ENCODE data around the gene FRMD3.

FRMD3 gene

GRCh38 chr9:83406921-83407320 is 131.3 kb downstream of the FRMD3 start:
- TF ChIP-seq CTCF (IDR thresholded peaks at IDR 0.05; ENCODE audit: extremely low read depth, missing control alignments), result no peak
- DNase-seq (ENCODE audit: low spot score), result no peak

- no peak for DNase-seq (ENCODE audit: low spot score)
- no peak for TF ChIP-seq CTCF (IDR thresholded peaks at IDR 0.05; ENCODE audit: extremely low read depth, missing control alignments)
Measured at GRCh38 chr9:83405759-83406158, 132.4 kb downstream of the FRMD3 start.

- DNase-seq (ENCODE audit: low spot score), result no peak
- no peak for TF ChIP-seq CTCF (IDR thresholded peaks at IDR 0.05; ENCODE audit: extremely low read depth, missing control alignments)
Measured at GRCh38 chr9:83403527-83404238, 134.5 kb downstream of the FRMD3 start.

- DNase-seq (ENCODE audit: low spot score), result no peak
- TF ChIP-seq CTCF (IDR thresholded peaks at IDR 0.05; ENCODE audit: extremely low read depth, missing control alignments), result no peak
Measured at GRCh38 chr9:83401328-83401900, 136.8 kb downstream of the FRMD3 start.

GRCh38 chr9:83396813-83397212 is 141.4 kb downstream of the FRMD3 start:
- no peak for TF ChIP-seq CTCF (IDR thresholded peaks at IDR 0.05; ENCODE audit: extremely low read depth, missing control alignments)
- no peak for DNase-seq (ENCODE audit: low spot score)

- DNase-seq (ENCODE audit: low spot score), result no peak
- TF ChIP-seq CTCF (IDR thresholded peaks at IDR 0.05; ENCODE audit: extremely low read depth, missing control alignments), result no peak
Measured at GRCh38 chr9:83396342-83396741, 141.9 kb downstream of the FRMD3 start.

GRCh38 chr9:83392228-83392627 is 146.0 kb downstream of the FRMD3 start:
- no peak for DNase-seq (ENCODE audit: low spot score)
- TF ChIP-seq CTCF (IDR thresholded peaks at IDR 0.05; ENCODE audit: extremely low read depth, missing control alignments), result no peak

Data from GM20000 (cell line).